HCT116 (cell line): ENCODE measurements around the gene KRTAP3-3. TPM values are rescaled to one million over a fixed set of nuclear protein-coding genes. Genes with fewer than 3 reads are reported as not detected.

ENCODE experiments used
- ATAC-seq: fragments of 200-7000 bp; cut with Tn5 transposase; 2 replicates; pipeline ENCODE4 v1.9.1; 2020; ENCODE audit warnings: mild to moderate bottlenecking, moderate library complexity
- BruUV-seq: library from RNA; stranded (reverse); fragments of 400-500 nt; replicated peaks from 2 replicates; lab custom pipeline; 2021; lab: Mats Ljungman, UMichigan
- CTCF ChIA-PET: fragments of 300-600 bp; sonication (Branson Sonifier 250); formaldehyde crosslinking; loops from one replicate; lab custom pipeline; 2021; ENCODE audit warnings: antibody characterized with exemption; lab: Charles Lee
- POLR2A ChIA-PET: fragments of 300-600, 350-600 bp; sonication (Branson Sonifier 250); formaldehyde crosslinking; loops from one replicate; lab custom pipeline; 2021; ENCODE audit warnings: antibody characterized with exemption; lab: Charles Lee
- RAD21 ChIA-PET, 2 experiments: fragments of 300-600 bp; sonication (Branson Sonifier 250); formaldehyde crosslinking; loops; one replicate each; lab custom pipeline; 2023; ENCODE audit warnings: low total read pairs in 2 of 2; ENCODE audit not compliant: uncharacterized antibody in 2 of 2, unreplicated experiment in 2 of 2, low non-redundant PET in 1 of 2; lab: Charles Lee
- DNase-seq: peaks from one replicate; pipeline ENCODE4 v3.0.0-alpha.2; 2010; ENCODE audit warnings: low read depth, low spot score
- H2AFZ ChIP-seq: fragments of 200-600 bp; shearing (Covaris generic), sonication (generic); 2 replicates; pipeline ENCODE4 v1.6.1; 2017; ENCODE audit warnings: low read depth, mixed run types, mixed read lengths, antibody characterized with exemption, low read length; ENCODE audit not compliant: poor library complexity, severe bottlenecking
- H3K27ac ChIP-seq: 2 replicates; pipeline ENCODE4 v1.5.1; 2012; ENCODE audit warnings: low read depth, low read length
- H3K27me3 ChIP-seq: fragments of 200-600 bp; sonication (generic); 2 replicates; pipeline ENCODE4 v1.6.1; 2016; ENCODE audit warnings: mixed run types, low read length, mixed read lengths; ENCODE audit not compliant: insufficient read depth
- H3K36me3 ChIP-seq, 2 experiments: fragments of 200-500 bp in 1 of 2; fragments of 200-600 bp in 1 of 2; sonication (Bioruptor generic) in 1 of 2; sonication (generic) in 1 of 2; 2 replicates each; pipeline versions ENCODE4 v1.5.1 to v1.6.1; 2014 to 2016; ENCODE audit warnings: low read length in 2 of 2, inconsistent platforms in 1 of 2, mixed read lengths in 1 of 2, mixed run types in 1 of 2; ENCODE audit not compliant: insufficient read depth in 2 of 2, control insufficient read depth in 1 of 2
- H3K4me1 ChIP-seq, 2 experiments: fragments of 200-600 bp in 1 of 2; sonication (generic) in 1 of 2; 2 replicates each; pipeline versions ENCODE4 v1.5.1 to v1.6.1; 2012 to 2017; ENCODE audit warnings: low read length in 2 of 2, inconsistent platforms in 1 of 2, mild to moderate bottlenecking in 1 of 2, mixed read lengths in 1 of 2, mixed run types in 1 of 2, moderate library complexity in 1 of 2; ENCODE audit not compliant: insufficient read depth in 2 of 2, control insufficient read depth in 1 of 2
- H3K4me2 ChIP-seq: fragments of 200-600 bp; sonication (generic); 2 replicates; pipeline ENCODE4 v1.6.1; 2017; ENCODE audit warnings: mixed run types, low read length, mixed read lengths
- H3K4me3 ChIP-seq, 2 experiments: fragments of 200-600 bp in 1 of 2; sonication (generic) in 1 of 2; replicated peaks in 1 of 2; 2 replicates each; pipeline ENCODE4 v1.5.1; 2011 to 2016; ENCODE audit warnings: low read length in 2 of 2, control low read depth in 1 of 2, low read depth in 1 of 2, mild to moderate bottlenecking in 1 of 2, mixed read lengths in 1 of 2, mixed run types in 1 of 2
- H3K79me2 ChIP-seq: fragments of 200-600 bp; sonication (generic); 2 replicates; pipeline ENCODE4 v1.6.1; 2017; ENCODE audit warnings: mild to moderate bottlenecking, mixed run types, low read length, moderate library complexity, mixed read lengths; ENCODE audit not compliant: insufficient read depth
- H3K9ac ChIP-seq: fragments of 200-600 bp; sonication (generic); 2 replicates; pipeline ENCODE4 v1.6.1; 2016; ENCODE audit warnings: low read length, mixed read lengths
- H3K9me2 ChIP-seq: fragments of 200-600 bp; sonication (generic), shearing (Covaris generic); 2 replicates; pipeline ENCODE4 v1.6.1; 2017; ENCODE audit warnings: mixed run types, mild to moderate bottlenecking, moderate library complexity; ENCODE audit not compliant: insufficient read depth
- H3K9me3 ChIP-seq, 2 experiments: fragments of 200-500 bp in 1 of 2; fragments of 200-600 bp in 1 of 2; sonication (Bioruptor generic) in 1 of 2; sonication (generic) in 1 of 2; 2 replicates each; pipeline ENCODE4 v1.6.1; 2014 to 2017; ENCODE audit warnings: low read length in 2 of 2, mixed read lengths in 2 of 2, inconsistent platforms in 1 of 2, low read depth in 1 of 2, mild to moderate bottlenecking in 1 of 2, mixed run types in 1 of 2, moderate library complexity in 1 of 2; ENCODE audit not compliant: control insufficient read depth in 1 of 2, insufficient read depth in 1 of 2
- H4K20me1 ChIP-seq: fragments of 200-600 bp; sonication (generic), shearing (Covaris generic); 2 replicates; pipeline ENCODE4 v1.6.1; 2017; ENCODE audit warnings: mixed run types, mild to moderate bottlenecking, moderate library complexity; ENCODE audit not compliant: insufficient read depth
- CTCF ChIP-seq, 3 experiments: fragments of 200-600 bp in 1 of 3; sonication (generic) in 1 of 3; IDR thresholded peaks in 2 of 3; conservative IDR thresholded peaks in 1 of 3; 2 replicates each; pipeline ENCODE4 v1.5.1; 2012 to 2017; ENCODE audit warnings: low read depth in 2 of 3, low read length in 2 of 3, antibody characterized with exemption in 1 of 3, borderline replicate concordance in 1 of 3, control low read depth in 1 of 3, mild to moderate bottlenecking in 1 of 3, mixed read lengths in 1 of 3, mixed run types in 1 of 3, moderate library complexity in 1 of 3; ENCODE audit not compliant: insufficient read depth in 1 of 3
- EGR1 ChIP-seq: IDR thresholded peaks from 2 replicates; pipeline ENCODE4 v1.6.1; 2012; ENCODE audit warnings: low read depth
- EZH2phosphoT487 ChIP-seq: fragments of 200-600 bp; IDR thresholded peaks from 2 replicates; pipeline ENCODE4 v1.6.1; 2018; ENCODE audit warnings: antibody characterized with exemption, borderline replicate concordance
- JUND ChIP-seq: IDR thresholded peaks from 2 replicates; pipeline ENCODE4 v1.6.1; 2012
- POLR2AphosphoS5 ChIP-seq: IDR thresholded peaks from 2 replicates; pipeline ENCODE4 v1.6.1; 2011; ENCODE audit warnings: mild to moderate bottlenecking, low read depth, low read length, moderate library complexity
- RAD21 ChIP-seq: IDR thresholded peaks from 2 replicates; pipeline ENCODE4 v1.6.1; 2012; ENCODE audit warnings: low read depth, mild to moderate bottlenecking
- TCF7L2 ChIP-seq: IDR thresholded peaks from 2 replicates; pipeline ENCODE4 v1.7.0; 2011; ENCODE audit warnings: borderline replicate concordance, inconsistent platforms; ENCODE audit not compliant: insufficient read depth, insufficient read length; ENCODE audit errors: extremely low read depth
- YY1 ChIP-seq: IDR thresholded peaks from 2 replicates; pipeline ENCODE4 v1.6.1; 2011; ENCODE audit warnings: low read length, low read depth, moderate library complexity, mild to moderate bottlenecking; ENCODE audit not compliant: insufficient replicate concordance; ENCODE audit errors: extremely low read depth
- ZFX ChIP-seq: fragments of 450-650 bp; IDR thresholded peaks from 2 replicates; pipeline ENCODE4 v1.6.1; 2017
- intact Hi-C: fragments of 100-400 bp; cut with micrococcal nuclease; formaldehyde crosslinking; loops from 2 replicates; pipeline ENCODE4 v1.10.0; 2022
- total RNA-seq: library from RNA; stranded (reverse); gene quantifications from one replicate; pipeline ENCODE4 v1.2.1, GENCODE V29; 2021; ENCODE audit not compliant: unreplicated experiment
- TF ChIP-seq, protein P1 (sequence below): IDR thresholded peaks from 2 replicates; pipeline ENCODE4 v1.6.1; 2012

The KRTAP3-3 gene
- total RNA-seq, 1 experiment from 2014 or later = not detected

GRCh38 chr17:40984226-40984625 lies 9.7 kb downstream of the KRTAP3-3 start, which contains the start of gene KRT40 (continued):
- TF ChIP-seq CTCF (IDR thresholded peaks at IDR 0.05 in 2 of 3, conservative IDR thresholded peaks at IDR 0.05 in 1 of 3; ENCODE audit: borderline replicate concordance in 1 of 3, insufficient read depth in 1 of 3, low read depth in 2 of 3, low read length in 2 of 3) = no peak
- TF ChIP-seq JUND = no peak
- TF ChIP-seq POLR2AphosphoS5 = no peak

DNA sequence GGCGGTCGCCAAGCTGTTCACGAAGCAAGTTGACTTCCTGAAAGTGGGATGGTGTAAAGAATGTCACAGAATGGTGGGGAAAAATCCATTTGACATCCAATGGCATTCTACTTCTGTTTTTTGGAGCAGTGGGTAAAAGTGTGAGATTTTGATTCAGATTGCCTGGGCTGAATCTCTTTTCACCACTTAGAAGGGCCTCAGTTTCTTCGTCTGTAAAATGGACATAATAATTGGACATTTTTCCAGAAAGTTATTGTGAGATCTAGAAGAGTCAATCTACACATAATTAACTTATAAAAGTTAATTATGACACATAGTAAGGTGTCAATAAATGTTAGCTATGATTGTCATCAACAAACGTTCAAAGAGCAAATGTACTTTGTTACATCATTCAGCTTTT lies 12.8 kb downstream of the KRTAP3-3 start:
- CTCF ChIA-PET = no interaction called here

DNA sequence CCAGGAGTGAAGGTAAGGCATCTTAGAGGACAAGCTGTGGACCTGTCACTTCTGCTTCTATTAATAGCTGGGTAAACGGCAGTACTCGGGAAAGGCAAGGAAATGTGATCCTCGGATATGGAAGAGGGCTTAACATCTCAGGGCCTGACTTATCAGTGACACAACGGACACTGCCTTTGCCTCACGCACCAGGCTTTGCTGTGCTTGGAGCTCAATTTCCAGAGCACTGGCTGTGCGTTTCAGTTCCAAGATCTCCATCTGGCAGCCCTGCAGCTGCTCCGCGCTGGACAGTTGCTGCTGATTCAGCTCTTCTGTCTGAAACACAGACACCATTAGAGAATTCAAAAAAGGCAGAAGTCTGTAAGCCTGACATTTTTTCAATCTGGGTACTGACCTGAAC lies 13.4 kb downstream of the KRTAP3-3 start:
- ChIA-PET RAD21 (no interaction called here), POLR2A (no interaction called here)

More for the DNA sequence above, 12.8 kb downstream of the KRTAP3-3 start:
- ChIA-PET POLR2A (no interaction called here), RAD21 (no interaction called here)
- no peak overlapping the region for H3K9ac ChIP-seq
- no peaks in the 10 kb centered on the region for H4K20me1 ChIP-seq
- no peak for TF ChIP-seq TCF7L2
- intact Hi-C loops = no loop called here
- no peak overlapping the region for H3K4me3 ChIP-seq
- no peak for DNase-seq
- H3K27ac ChIP-seq = no peak overlapping the region
- H3K4me2 ChIP-seq = no peak overlapping the region
- H3K27me3 ChIP-seq = no peaks in the 10 kb centered on the region
- H3K9me2 ChIP-seq = no peaks in the 10 kb centered on the region
- no peak for ATAC-seq
- no peaks in the 10 kb centered on the region for H3K9me3 ChIP-seq
- H3K36me3 ChIP-seq = no peaks in the 10 kb centered on the region
- H2AFZ ChIP-seq = peak overlapping the region; percentile 48
- peaks cover 4% of the 10 kb centered on the region in 2 experiments; a peak in 3 of 4 replicates for H3K4me1 ChIP-seq
- no TSS peak for BruUV-seq
- no peaks in the 10 kb centered on the region for H3K79me2 ChIP-seq

More for the DNA sequence above, 13.4 kb downstream of the KRTAP3-3 start:
- Histone ChIP-seq H2AFZ (no peak overlapping the region), H3K27me3 (no peaks in the 10 kb centered on the region), H3K27ac (no peak overlapping the region), H3K9me2 (no peaks in the 10 kb centered on the region)
- TF ChIP-seq, protein P1, sequence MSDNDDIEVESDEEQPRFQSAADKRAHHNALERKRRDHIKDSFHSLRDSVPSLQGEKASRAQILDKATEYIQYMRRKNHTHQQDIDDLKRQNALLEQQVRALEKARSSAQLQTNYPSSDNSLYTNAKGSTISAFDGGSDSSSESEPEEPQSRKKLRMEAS = no peak
- TF ChIP-seq EGR1 = no peak
- TF ChIP-seq YY1 = no peak
- no peak for TF ChIP-seq RAD21
- no peak for TF ChIP-seq ZFX
- no peak for TF ChIP-seq EZH2phosphoT487
- TF ChIP-seq, all 23 proteins: peak for 0
- intact Hi-C loops = no loop called here
- DNase-seq (no peak), ATAC-seq (no peak)
- H3K4me2 ChIP-seq = no peak overlapping the region
- H3K79me2 ChIP-seq = no peaks in the 10 kb centered on the region
- no peaks in the 10 kb centered on the region for H4K20me1 ChIP-seq
- H3K36me3 ChIP-seq = no peaks in the 10 kb centered on the region
- peaks cover 4% of the 10 kb centered on the region in 2 experiments; a peak in 3 of 4 replicates for H3K4me1 ChIP-seq
- no TSS peak for BruUV-seq
- CTCF ChIA-PET = no interaction called here
- no peak overlapping the region for H3K9ac ChIP-seq
- H3K4me3 ChIP-seq = no peak overlapping the region
- no peaks in the 10 kb centered on the region for H3K9me3 ChIP-seq
